Testis (tissue), 3 donors: ENCODE results near the gene DENND1A. TPM values are rescaled to one million over a fixed set of nuclear protein-coding genes. Genes with fewer than 3 reads are reported as not detected.

Experiments
- DNase-seq: peaks from one replicate; pipeline ENCODE4 v3.0.0-alpha.2; 2019
- H3K27ac ChIP-seq, 2 donors: fragments of 200-600 bp; sonication (generic); one replicate each; pipeline ENCODE4 v1.5.1; 2019
- H3K27me3 ChIP-seq: fragments of 200-600 bp; sonication (generic); one replicate; pipeline ENCODE4 v1.5.1; 2019
- H3K36me3 ChIP-seq: fragments of 200-600 bp; sonication (generic); one replicate; pipeline ENCODE4 v1.5.1; 2017; ENCODE audit warnings: low read depth; ENCODE audit errors: missing control alignments
- H3K4me1 ChIP-seq: fragments of 200-600 bp; sonication (generic); one replicate; pipeline ENCODE4 v1.5.1; 2019
- H3K4me3 ChIP-seq, 2 donors: fragments of 200-600 bp; sonication (generic); one replicate each; pipeline ENCODE4 v1.5.1; 2017 to 2019
- H3K9me3 ChIP-seq: fragments of 200-600 bp; sonication (generic); one replicate; pipeline ENCODE4 v1.5.1; 2017
- POLR2A ChIP-seq: fragments of 450-650 bp; IDR thresholded peaks from one replicate; pipeline ENCODE4 v1.6.1; 2017; ENCODE audit warnings: antibody characterized with exemption, mild to moderate bottlenecking, moderate library complexity
- WGBS, 2 donors: methylation state at CpG; one replicate each; pipeline ENCODE4 v1.1.5; 2018; 5-methylcytosine and 5-hydroxymethylcytosine counted together
- intact Hi-C: fragments of 100-400 bp; cut with DNase I; formaldehyde crosslinking; loops from one replicate; pipeline ENCODE4 v1.15.1; 2023; ENCODE audit warnings: low total_unique reads
- polyA plus RNA-seq: library from polyadenylated mRNA; stranded (reverse); fragments of 350-450 nt; fragmentation: Illumina TruSeq; extraction: RNeasy Lipid Tissue Mini Kit (QIAGEN cat#74804); gene quantifications from one replicate; pipeline ENCODE4 v1.2.3, GENCODE V29; 2014; ENCODE audit warnings: low read depth, low replicate concordance; ENCODE audit not compliant: insufficient read depth
- total RNA-seq, 2 donors: library from RNA; depleted of rRNA; stranded (reverse); fragments of >200 nt; gene quantifications; one replicate each; pipeline ENCODE4 v1.2.3, GENCODE V29; 2016
- TF ChIP-seq, protein P1 (sequence below), 3 experiments: fragments of 450-650 bp in 2 of 3; fragments of 200-600 bp in 1 of 3; sonication (generic) in 1 of 3; IDR thresholded peaks; one replicate each; pipeline ENCODE4 v1.5.1; 2016 to 2019; ENCODE audit warnings: antibody characterized with exemption in 3 of 3, mild to moderate bottlenecking in 2 of 3, moderate library complexity in 1 of 3

Gene DENND1A
- total and polyA plus RNA-seq, 3 donors from 2014 or later: 20.3 to 47.4 (median 44.9) TPM

- intact Hi-C loops: no loop called here
- H3K9me3 ChIP-seq: no peaks in the 10 kb centered on the region
- H3K4me1 ChIP-seq: no peaks in the 10 kb centered on the region
- no peak overlapping the region for H3K4me3 ChIP-seq
- TF ChIP-seq, protein P1, sequence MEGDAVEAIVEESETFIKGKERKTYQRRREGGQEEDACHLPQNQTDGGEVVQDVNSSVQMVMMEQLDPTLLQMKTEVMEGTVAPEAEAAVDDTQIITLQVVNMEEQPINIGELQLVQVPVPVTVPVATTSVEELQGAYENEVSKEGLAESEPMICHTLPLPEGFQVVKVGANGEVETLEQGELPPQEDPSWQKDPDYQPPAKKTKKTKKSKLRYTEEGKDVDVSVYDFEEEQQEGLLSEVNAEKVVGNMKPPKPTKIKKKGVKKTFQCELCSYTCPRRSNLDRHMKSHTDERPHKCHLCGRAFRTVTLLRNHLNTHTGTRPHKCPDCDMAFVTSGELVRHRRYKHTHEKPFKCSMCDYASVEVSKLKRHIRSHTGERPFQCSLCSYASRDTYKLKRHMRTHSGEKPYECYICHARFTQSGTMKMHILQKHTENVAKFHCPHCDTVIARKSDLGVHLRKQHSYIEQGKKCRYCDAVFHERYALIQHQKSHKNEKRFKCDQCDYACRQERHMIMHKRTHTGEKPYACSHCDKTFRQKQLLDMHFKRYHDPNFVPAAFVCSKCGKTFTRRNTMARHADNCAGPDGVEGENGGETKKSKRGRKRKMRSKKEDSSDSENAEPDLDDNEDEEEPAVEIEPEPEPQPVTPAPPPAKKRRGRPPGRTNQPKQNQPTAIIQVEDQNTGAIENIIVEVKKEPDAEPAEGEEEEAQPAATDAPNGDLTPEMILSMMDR (IDR thresholded peaks at IDR 0.05): no peak
- no peaks in the 10 kb centered on the region for H3K36me3 ChIP-seq
- H3K27ac ChIP-seq: no peak overlapping the region
- no peak for DNase-seq
- 79 to 83% methylated on average over 2 of the region's 2 CpGs for WGBS, 2 donors
- no peaks in the 10 kb centered on the region for H3K27me3 ChIP-seq
These were observed 401.4 kb downstream of the DENND1A start for GRCh38 chr9:123528501-123528900.

GRCh38 chr9:123527981-123528380 lies 401.9 kb downstream of the DENND1A start:
- intact Hi-C loops: no loop called here
- Histone ChIP-seq H3K27me3 (no peaks in the 10 kb centered on the region), H3K4me1 (no peaks in the 10 kb centered on the region), H3K36me3 (no peaks in the 10 kb centered on the region), H3K27ac (no peak overlapping the region), H3K9me3 (no peaks in the 10 kb centered on the region), H3K4me3 (no peak overlapping the region)
- 98% methylated on average over 2 of the region's 2 CpGs for WGBS, 2 donors
- DNase-seq: no peak
- TF ChIP-seq, protein P1 (IDR thresholded peaks at IDR 0.05): no peak
- TF ChIP-seq POLR2A: no peak

DNA sequence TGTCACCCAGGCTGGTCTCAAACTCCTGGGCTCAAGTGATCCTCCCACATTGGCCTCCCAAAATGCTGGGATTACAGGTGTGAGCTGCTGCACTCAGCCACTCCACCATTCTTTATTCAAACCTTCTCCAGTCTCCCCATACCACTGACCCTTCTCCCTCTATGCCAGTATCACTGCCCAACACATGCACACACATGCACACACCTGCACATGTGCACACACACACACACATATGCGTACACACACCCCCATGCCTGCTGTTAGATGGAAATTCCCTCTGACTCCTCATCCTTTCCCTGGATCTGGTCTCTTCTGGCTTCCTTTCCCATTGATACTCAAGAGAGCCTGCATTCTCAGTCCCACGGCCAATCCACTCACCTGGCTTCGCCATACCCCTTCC lies 404.0 kb downstream of the DENND1A start:
- intact Hi-C loops: no loop called here
- Histone ChIP-seq H3K4me1 (no peaks in the 10 kb centered on the region), H3K27ac (no peak overlapping the region), H3K27me3 (no peaks in the 10 kb centered on the region), H3K9me3 (no peaks in the 10 kb centered on the region), H3K36me3 (no peaks in the 10 kb centered on the region), H3K4me3 (no peak overlapping the region)
- 95 to 97% methylated on average over 3 of the region's 3 CpGs for WGBS, 2 donors
- TF ChIP-seq, protein P1 (IDR thresholded peaks at IDR 0.05): no peak
- TF ChIP-seq POLR2A: no peak
- DNase-seq: no peak

- no peak for DNase-seq
- no peaks in the 10 kb centered on the region for H3K9me3 ChIP-seq
- H3K27me3 ChIP-seq: no peaks in the 10 kb centered on the region
- no peak overlapping the region for H3K4me3 ChIP-seq
- 91 to 93% methylated on average over 6 of the region's 6 CpGs for WGBS, 2 donors
- intact Hi-C loops: no loop called here
- no peak overlapping the region for H3K27ac ChIP-seq
- no peaks in the 10 kb centered on the region for H3K4me1 ChIP-seq
- no peaks in the 10 kb centered on the region for H3K36me3 ChIP-seq
- TF ChIP-seq, protein P1 (IDR thresholded peaks at IDR 0.05): no peak
- no peak for TF ChIP-seq POLR2A
These were observed 404.5 kb downstream of the DENND1A start for GRCh38 chr9:123525424-123525823.

GRCh38 chr9:123524866-123525265 lies 405.1 kb downstream of the DENND1A start:
- intact Hi-C loops: no loop called here
- no peak for DNase-seq
- no peak for TF ChIP-seq POLR2A
- TF ChIP-seq, protein P1 (IDR thresholded peaks at IDR 0.05): no peak
- Histone ChIP-seq H3K27ac (no peak overlapping the region), H3K4me3 (no peak overlapping the region), H3K36me3 (no peaks in the 10 kb centered on the region), H3K9me3 (no peaks in the 10 kb centered on the region), H3K4me1 (no peaks in the 10 kb centered on the region), H3K27me3 (no peaks in the 10 kb centered on the region)
- WGBS, 2 donors: 70 to 90% methylated on average over 6 of the region's 6 CpGs
